ENCODE results near the gene TMEM260. TPM values are rescaled to one million over a fixed set of nuclear protein-coding genes. Genes with fewer than 3 reads are reported as not detected.
A peak's percentile ranks its signal among the peaks of the same experiment; 100 is the strongest.

Gene TMEM260
- 10 to 100 TPM in 5 of 6 donors, 1 to 10 TPM in 1; 6.7 to 23.2 (median 14.2) TPM for polyA plus RNA-seq (ENCODE audit: low read depth in 6 of 6)

GRCh38 chr14:56579345-56580220 is at the start of gene TMEM260:
TSS of gene TMEM260 (plus strand) at chr14:56579798. CDS start at chr14:56579915, 117 bp downstream.
- Mint-ChIP-seq H3K4me3 (peak within 1 kb of the TSS; percentile 91 to 97 (median 95)), H3K36me3 (no peaks in the 10 kb centered on the region), H3K27me3 (peaks cover 0 to 3% (median 0%) of the 10 kb centered on the region in 3 donors), H3K9me3 (no peaks in the 10 kb centered on the region), H3K4me1 (peaks cover 32 to 40% (median 39%) of the 10 kb centered on the region in 3 donors), H3K27ac (peak within 1 kb of the TSS; percentile 90 to 98 (median 96))
- DNase-seq (peak; percentile 92), ATAC-seq (ENCODE audit: low read depth in 2 of 2) (peak; percentile 87 to 88)

- Mint-ChIP-seq H3K4me3 (no peak overlapping the region), H3K27me3 (peaks cover 14 to 24% (median 23%) of the 10 kb centered on the region in 3 donors), H3K27ac (no peak overlapping the region), H3K4me1 (no peaks in the 10 kb centered on the region), H3K9me3 (no peaks in the 10 kb centered on the region), H3K36me3 (no peaks in the 10 kb centered on the region)
- no peak for DNase-seq
- ATAC-seq (ENCODE audit: low read depth in 2 of 2), result no peak
These were observed 47.1 kb upstream of the TMEM260 start for GRCh38 chr14:56532546-56532945.

- H3K36me3 Mint-ChIP-seq, result no peaks in the 10 kb centered on the region
- no peak for ATAC-seq (ENCODE audit: low read depth in 2 of 2)
- H3K9me3 Mint-ChIP-seq, result no peaks in the 10 kb centered on the region
- peaks cover 14 to 29% (median 26%) of the 10 kb centered on the region in 3 donors for H3K27me3 Mint-ChIP-seq
- DNase-seq, result no peak
- H3K4me3 Mint-ChIP-seq, result no peak overlapping the region
- no peaks in the 10 kb centered on the region for H3K4me1 Mint-ChIP-seq
- no peak overlapping the region for H3K27ac Mint-ChIP-seq
These were observed 44.9 kb upstream of the TMEM260 start for GRCh38 chr14:56534656-56535055.

- H3K36me3 Mint-ChIP-seq, result no peaks in the 10 kb centered on the region
- no peak overlapping the region for H3K4me3 Mint-ChIP-seq
- no peaks in the 10 kb centered on the region for H3K9me3 Mint-ChIP-seq
- no peaks in the 10 kb centered on the region for H3K4me1 Mint-ChIP-seq
- peaks cover 13 to 24% (median 14%) of the 10 kb centered on the region in 3 donors for H3K27me3 Mint-ChIP-seq
- no peak overlapping the region for H3K27ac Mint-ChIP-seq
- ATAC-seq (ENCODE audit: low read depth in 2 of 2), result no peak
- DNase-seq, result no peak
These were observed 39.7 kb upstream of the TMEM260 start for GRCh38 chr14:56539862-56540261.

- Mint-ChIP-seq H3K9me3 (no peaks in the 10 kb centered on the region), H3K4me3 (no peak overlapping the region), H3K4me1 (no peaks in the 10 kb centered on the region), H3K27me3 (peaks cover 10 to 18% (median 10%) of the 10 kb centered on the region in 3 donors), H3K27ac (no peak overlapping the region), H3K36me3 (no peaks in the 10 kb centered on the region)
- DNase-seq, result no peak
- ATAC-seq (ENCODE audit: low read depth in 2 of 2), result no peak
These were observed 36.2 kb upstream of the TMEM260 start for GRCh38 chr14:56543436-56543835.

- H3K27ac Mint-ChIP-seq, result no peak overlapping the region
- no peaks in the 10 kb centered on the region for H3K36me3 Mint-ChIP-seq
- H3K4me1 Mint-ChIP-seq, result no peaks in the 10 kb centered on the region
- H3K9me3 Mint-ChIP-seq, result no peaks in the 10 kb centered on the region
- ATAC-seq (ENCODE audit: low read depth in 2 of 2) (no peak), DNase-seq (no peak)
- no peak overlapping the region for H3K4me3 Mint-ChIP-seq
- peaks cover 16 to 43% (median 30%) of the 10 kb centered on the region in 3 donors for H3K27me3 Mint-ChIP-seq
These were observed 29.9 kb upstream of the TMEM260 start for GRCh38 chr14:56549721-56550120.

- Mint-ChIP-seq H3K9me3 (no peaks in the 10 kb centered on the region), H3K36me3 (no peaks in the 10 kb centered on the region), H3K27ac (no peak overlapping the region), H3K4me3 (no peak overlapping the region), H3K4me1 (no peaks in the 10 kb centered on the region), H3K27me3 (peaks cover 23 to 59% (median 42%) of the 10 kb centered on the region in 3 donors)
- no peak for ATAC-seq (ENCODE audit: low read depth in 2 of 2)
- no peak for DNase-seq
These were observed 27.0 kb upstream of the TMEM260 start for GRCh38 chr14:56552615-56553014.

GRCh38 chr14:56554301-56554700 is 25.3 kb upstream of the TMEM260 start:
- H3K27me3 Mint-ChIP-seq, result peaks cover 28 to 56% (median 46%) of the 10 kb centered on the region in 3 donors
- ATAC-seq (ENCODE audit: low read depth in 2 of 2) (no peak), DNase-seq (no peak)
- no peaks in the 10 kb centered on the region for H3K36me3 Mint-ChIP-seq
- no peaks in the 10 kb centered on the region for H3K4me1 Mint-ChIP-seq
- H3K27ac Mint-ChIP-seq, result no peak overlapping the region
- H3K4me3 Mint-ChIP-seq, result no peak overlapping the region
- no peaks in the 10 kb centered on the region for H3K9me3 Mint-ChIP-seq

- H3K4me3 Mint-ChIP-seq, result no peak overlapping the region
- no peaks in the 10 kb centered on the region for H3K36me3 Mint-ChIP-seq
- peaks cover 27 to 49% (median 35%) of the 10 kb centered on the region in 3 donors for H3K27me3 Mint-ChIP-seq
- H3K4me1 Mint-ChIP-seq, result no peaks in the 10 kb centered on the region
- DNase-seq (no peak), ATAC-seq (ENCODE audit: low read depth in 2 of 2) (no peak)
- H3K27ac Mint-ChIP-seq, result no peak overlapping the region
- H3K9me3 Mint-ChIP-seq, result no peaks in the 10 kb centered on the region
These were observed 23.6 kb upstream of the TMEM260 start for GRCh38 chr14:56555921-56556570.

- H3K27ac Mint-ChIP-seq, result no peak overlapping the region
- no peak overlapping the region for H3K4me3 Mint-ChIP-seq
- ATAC-seq (ENCODE audit: low read depth in 2 of 2), result no peak
- H3K27me3 Mint-ChIP-seq, result peaks cover 27 to 45% (median 30%) of the 10 kb centered on the region in 3 donors
- H3K9me3 Mint-ChIP-seq, result peaks cover 0 to 14% (median 9%) of the 10 kb centered on the region in 7 donors
- no peak for DNase-seq
- H3K4me1 Mint-ChIP-seq, result no peaks in the 10 kb centered on the region
- H3K36me3 Mint-ChIP-seq, result peaks cover 0 to 9% of the 10 kb centered on the region in 2 donors
These were observed 20.4 kb upstream of the TMEM260 start for GRCh38 chr14:56559182-56559581.

GRCh38 chr14:56561606-56562005 is 18.0 kb upstream of the TMEM260 start:
- peaks cover 0 to 9% of the 10 kb centered on the region in 2 donors for H3K36me3 Mint-ChIP-seq
- no peak overlapping the region for H3K4me3 Mint-ChIP-seq
- no peak overlapping the region for H3K27ac Mint-ChIP-seq
- ATAC-seq (ENCODE audit: low read depth in 2 of 2), result no peak
- no peak for DNase-seq
- peaks cover 0 to 22% (median 11%) of the 10 kb centered on the region in 7 donors for H3K9me3 Mint-ChIP-seq
- no peaks in the 10 kb centered on the region for H3K4me1 Mint-ChIP-seq
- H3K27me3 Mint-ChIP-seq, result peaks cover 32 to 47% (median 37%) of the 10 kb centered on the region in 3 donors

- Mint-ChIP-seq H3K27me3 (peaks cover 25 to 47% (median 32%) of the 10 kb centered on the region in 3 donors), H3K36me3 (peaks cover 0 to 9% of the 10 kb centered on the region in 2 donors), H3K9me3 (peaks cover 0 to 22% (median 11%) of the 10 kb centered on the region in 7 donors), H3K4me3 (no peak overlapping the region), H3K4me1 (no peaks in the 10 kb centered on the region), H3K27ac (no peak overlapping the region)
- ATAC-seq (ENCODE audit: low read depth in 2 of 2) (no peak), DNase-seq (no peak)
These were observed 16.7 kb upstream of the TMEM260 start for GRCh38 chr14:56562883-56563282.

- no peaks in the 10 kb centered on the region for H3K4me1 Mint-ChIP-seq
- no peaks in the 10 kb centered on the region for H3K36me3 Mint-ChIP-seq
- H3K9me3 Mint-ChIP-seq, result peaks cover 0 to 8% (median 2%) of the 10 kb centered on the region in 7 donors
- no peak overlapping the region for H3K27ac Mint-ChIP-seq
- H3K4me3 Mint-ChIP-seq, result no peak overlapping the region
- DNase-seq (no peak), ATAC-seq (ENCODE audit: low read depth in 2 of 2) (no peak)
- peaks cover 22 to 48% (median 27%) of the 10 kb centered on the region in 3 donors for H3K27me3 Mint-ChIP-seq
These were observed 10.4 kb upstream of the TMEM260 start for GRCh38 chr14:56569174-56569573.

Data from naive B cell (primary cell).